SK-N-SH treated with all-trans-retinoic acid at 6 μM for 48 hours (cell line): ENCODE data around the gene VAT1L.

Experiments
- BACH2 ChIP-seq: fragments of 250-450 bp; sonication (Bioruptor Pico); IDR thresholded peaks from 2 replicates; pipeline ENCODE4 v1.9.0; 2021; ENCODE audit warnings: mild to moderate bottlenecking, borderline replicate concordance
- ZNF8 ChIP-seq: fragments of 450-650 bp; formaldehyde crosslinking; IDR thresholded peaks from 2 replicates; pipeline ENCODE4 v1.5.0; 2020; ENCODE audit warnings: mild to moderate bottlenecking, moderate library complexity
- TF ChIP-seq, protein P1 (sequence below): fragments of 250-450 bp; sonication (Bioruptor Pico); IDR thresholded peaks from 2 replicates; pipeline ENCODE4 v1.5.1; 2020; ENCODE audit warnings: low read depth, mild to moderate bottlenecking, moderate library complexity

DNA sequence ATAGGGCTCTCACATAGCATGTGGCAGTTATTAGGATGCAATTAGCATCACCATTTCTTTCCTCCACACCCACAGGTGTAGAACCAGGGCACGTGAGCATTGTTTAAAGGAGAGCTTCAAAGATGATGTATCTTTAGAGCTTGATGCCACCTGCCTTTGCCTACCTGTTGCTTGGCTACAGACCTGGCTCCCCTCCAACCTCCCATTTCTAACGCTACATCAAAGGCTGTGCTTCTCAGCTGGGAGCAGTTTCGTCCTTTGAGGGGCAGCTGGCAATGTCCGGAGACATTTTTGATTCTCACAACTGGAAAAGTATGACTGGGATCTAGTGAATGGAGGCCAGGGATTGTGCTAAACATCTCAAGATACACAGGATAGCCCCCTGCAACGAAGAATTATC lies 155.4 kb downstream of the VAT1L start:
- TF ChIP-seq, protein P1, sequence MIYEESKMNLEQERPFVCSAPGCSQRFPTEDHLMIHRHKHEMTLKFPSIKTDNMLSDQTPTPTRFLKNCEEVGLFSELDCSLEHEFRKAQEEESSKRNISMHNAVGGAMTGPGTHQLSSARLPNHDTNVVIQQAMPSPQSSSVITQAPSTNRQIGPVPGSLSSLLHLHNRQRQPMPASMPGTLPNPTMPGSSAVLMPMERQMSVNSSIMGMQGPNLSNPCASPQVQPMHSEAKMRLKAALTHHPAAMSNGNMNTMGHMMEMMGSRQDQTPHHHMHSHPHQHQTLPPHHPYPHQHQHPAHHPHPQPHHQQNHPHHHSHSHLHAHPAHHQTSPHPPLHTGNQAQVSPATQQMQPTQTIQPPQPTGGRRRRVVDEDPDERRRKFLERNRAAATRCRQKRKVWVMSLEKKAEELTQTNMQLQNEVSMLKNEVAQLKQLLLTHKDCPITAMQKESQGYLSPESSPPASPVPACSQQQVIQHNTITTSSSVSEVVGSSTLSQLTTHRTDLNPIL: no peak
- no peak for TF ChIP-seq BACH2
- TF ChIP-seq ZNF8: no peak
